Mesenchymal stem cell (in vitro differentiated cells and primary cell): ENCODE data around the gene ADPRM.

ENCODE experiments used
- DNase-seq: peaks from one replicate; pipeline ENCODE4 v3.0.0-alpha.2; 2013
- H2AFZ ChIP-seq: one replicate; pipeline ENCODE4 v1.6.1; 2013; ENCODE audit warnings: low read depth, mild to moderate bottlenecking, control low read depth, inconsistent platforms, low read length, moderate library complexity
- H2AK5ac ChIP-seq: 2 replicates; pipeline ENCODE4 v1.6.1; 2013; ENCODE audit warnings: low read length, moderate library complexity, mild to moderate bottlenecking, inconsistent platforms; ENCODE audit not compliant: severe bottlenecking
- H2BK120ac ChIP-seq: one replicate; pipeline ENCODE4 v1.6.1; 2013; ENCODE audit warnings: low read depth, mild to moderate bottlenecking, inconsistent platforms, low read length, moderate library complexity
- H2BK12ac ChIP-seq, 2 experiments: one replicate each; pipeline ENCODE4 v1.6.1; 2013; ENCODE audit warnings: inconsistent platforms in 2 of 2, low read length in 2 of 2, mild to moderate bottlenecking in 2 of 2, moderate library complexity in 2 of 2, control low read depth in 1 of 2
- H2BK15ac ChIP-seq: one replicate; pipeline ENCODE4 v1.6.1; 2013; ENCODE audit warnings: mild to moderate bottlenecking, low read depth, inconsistent platforms; ENCODE audit not compliant: poor library complexity, severe bottlenecking
- H2BK5ac ChIP-seq: 2 replicates; pipeline ENCODE4 v1.6.1; 2013; ENCODE audit warnings: low read depth, mild to moderate bottlenecking, low read length, control low read depth, inconsistent platforms; ENCODE audit not compliant: poor library complexity, severe bottlenecking
- H3K14ac ChIP-seq, 2 experiments: one replicate each; pipeline ENCODE4 v1.6.1; 2013; ENCODE audit warnings: inconsistent platforms in 2 of 2, low read length in 2 of 2, control low read depth in 1 of 2, mild to moderate bottlenecking in 1 of 2, moderate library complexity in 1 of 2
- H3K18ac ChIP-seq, 2 experiments: one replicate each; pipeline ENCODE4 v1.6.1; 2013; ENCODE audit warnings: inconsistent platforms in 2 of 2, low read length in 2 of 2, control low read depth in 1 of 2, low read depth in 1 of 2, mild to moderate bottlenecking in 1 of 2
- H3K23ac ChIP-seq, 2 experiments: one replicate each; pipeline ENCODE4 v1.6.1; 2013; ENCODE audit warnings: inconsistent platforms in 2 of 2, low read length in 2 of 2, mild to moderate bottlenecking in 2 of 2, moderate library complexity in 2 of 2, control low read depth in 1 of 2
- H3K27ac ChIP-seq: 2 replicates; pipeline ENCODE4 v1.5.1; 2013; ENCODE audit warnings: mild to moderate bottlenecking, moderate library complexity, low read length, control low read depth, inconsistent platforms; ENCODE audit not compliant: poor library complexity, severe bottlenecking
- H3K27me3 ChIP-seq, 2 experiments: 2 replicates each; pipeline versions ENCODE4 v1.6.1 to v1.7.0; 2013; ENCODE audit warnings: low read length in 2 of 2, mild to moderate bottlenecking in 2 of 2, moderate library complexity in 2 of 2, control low read depth in 1 of 2, inconsistent platforms in 1 of 2; ENCODE audit not compliant: control insufficient read depth in 1 of 2, insufficient read depth in 1 of 2
- H3K36me3 ChIP-seq, 2 experiments: 2 replicates each; pipeline versions ENCODE4 v1.6.1 to v1.7.0; 2013; ENCODE audit warnings: low read length in 2 of 2, control low read depth in 1 of 2, inconsistent platforms in 1 of 2, low read depth in 1 of 2, mild to moderate bottlenecking in 1 of 2; ENCODE audit not compliant: insufficient read depth in 2 of 2, control insufficient read depth in 1 of 2
- H3K4ac ChIP-seq, 2 experiments: one replicate each; pipeline ENCODE4 v1.6.1; 2013; ENCODE audit warnings: inconsistent platforms in 2 of 2, low read length in 2 of 2, mild to moderate bottlenecking in 2 of 2, moderate library complexity in 2 of 2, control low read depth in 1 of 2, low read depth in 1 of 2
- H3K4me1 ChIP-seq: 2 replicates; pipeline ENCODE4 v1.6.1; 2013; ENCODE audit warnings: low read depth, low read length, control low read depth; ENCODE audit not compliant: control insufficient read depth, insufficient read depth
- H3K4me2 ChIP-seq: 2 replicates; pipeline ENCODE4 v1.6.1; 2013; ENCODE audit warnings: low read length, mild to moderate bottlenecking, inconsistent platforms; ENCODE audit not compliant: poor library complexity, severe bottlenecking
- H3K4me3 ChIP-seq, 2 experiments: 2 replicates each; pipeline versions ENCODE4 v1.5.1 to v1.7.0; 2013; ENCODE audit warnings: low read length in 2 of 2, mild to moderate bottlenecking in 2 of 2, control low read depth in 1 of 2, low read depth in 1 of 2; ENCODE audit not compliant: insufficient read depth in 1 of 2
- H3K79me1 ChIP-seq: replicated peaks from 2 replicates; pipeline ENCODE4 v1.6.1; 2013; ENCODE audit warnings: mild to moderate bottlenecking, control low read depth, low read length, inconsistent platforms; ENCODE audit not compliant: poor library complexity, severe bottlenecking
- H3K9ac ChIP-seq: 2 replicates; pipeline ENCODE4 v1.7.0; 2013; ENCODE audit warnings: mild to moderate bottlenecking, low read length, moderate library complexity
- H3K9me3 ChIP-seq: 2 replicates; pipeline ENCODE4 v1.7.0; 2013; ENCODE audit warnings: mild to moderate bottlenecking, low read length; ENCODE audit not compliant: control insufficient read depth
- H4K8ac ChIP-seq: one replicate; pipeline ENCODE4 v1.6.1; 2013; ENCODE audit warnings: inconsistent platforms, mild to moderate bottlenecking, low read length, moderate library complexity
- H4K91ac ChIP-seq: one replicate; pipeline ENCODE4 v1.6.1; 2013; ENCODE audit warnings: mild to moderate bottlenecking, low read length, inconsistent platforms
- WGBS: methylation state at CpG from one replicate; pipeline ENCODE4 v1.1.7; 2013; ENCODE audit warnings: mixed read lengths; 5-methylcytosine and 5-hydroxymethylcytosine counted together

The ADPRM gene

DNA sequence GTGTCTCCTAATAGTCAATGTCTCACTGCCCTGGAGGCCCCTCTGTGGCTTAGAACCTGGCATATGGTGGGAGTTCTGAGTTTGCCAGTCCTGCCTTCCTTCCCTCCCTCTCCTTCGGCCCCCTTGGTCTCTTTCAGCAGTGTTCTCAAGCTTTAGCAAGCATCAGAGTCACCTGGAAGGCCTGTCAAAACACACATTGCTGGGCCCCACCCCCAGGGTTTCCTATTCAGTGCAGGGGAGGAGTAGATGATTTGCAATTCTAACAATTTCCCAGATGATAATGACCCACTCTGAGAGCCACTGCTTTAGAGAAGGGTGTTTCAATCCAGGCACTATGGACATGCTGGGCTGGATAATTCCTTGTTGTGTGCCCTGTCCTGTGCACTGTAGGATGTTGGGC, 58.8 kb downstream of the ADPRM start:
- DNase-seq: no peak
- no peak overlapping the region for H2BK12ac ChIP-seq
- no peak overlapping the region for H3K27ac ChIP-seq
- H2BK5ac ChIP-seq: no peak overlapping the region
- H2AFZ ChIP-seq: no peak overlapping the region
- H3K4me3 ChIP-seq: no peak overlapping the region
- no peaks in the 10 kb centered on the region for H3K79me1 ChIP-seq
- no peak overlapping the region for H4K91ac ChIP-seq
- no peak overlapping the region for H4K8ac ChIP-seq
- H3K4me2 ChIP-seq: no peak overlapping the region
- no peaks in the 10 kb centered on the region for H3K9me3 ChIP-seq
- no peaks in the 10 kb centered on the region for H3K36me3 ChIP-seq
- H3K18ac ChIP-seq: no peak overlapping the region
- H3K9ac ChIP-seq: no peak overlapping the region
- WGBS: no CpG with 5 or more reads among the region's 1 CpG
- no peak overlapping the region for H2AK5ac ChIP-seq
- H3K23ac ChIP-seq: no peak overlapping the region
- no peak overlapping the region for H3K14ac ChIP-seq
- no peak overlapping the region for H2BK15ac ChIP-seq
- H2BK120ac ChIP-seq: no peak overlapping the region
- no peaks in the 10 kb centered on the region for H3K4me1 ChIP-seq
- H3K27me3 ChIP-seq: peaks cover 0 to 28% of the 10 kb centered on the region in 2 experiments
- no peak overlapping the region for H3K4ac ChIP-seq

DNA sequence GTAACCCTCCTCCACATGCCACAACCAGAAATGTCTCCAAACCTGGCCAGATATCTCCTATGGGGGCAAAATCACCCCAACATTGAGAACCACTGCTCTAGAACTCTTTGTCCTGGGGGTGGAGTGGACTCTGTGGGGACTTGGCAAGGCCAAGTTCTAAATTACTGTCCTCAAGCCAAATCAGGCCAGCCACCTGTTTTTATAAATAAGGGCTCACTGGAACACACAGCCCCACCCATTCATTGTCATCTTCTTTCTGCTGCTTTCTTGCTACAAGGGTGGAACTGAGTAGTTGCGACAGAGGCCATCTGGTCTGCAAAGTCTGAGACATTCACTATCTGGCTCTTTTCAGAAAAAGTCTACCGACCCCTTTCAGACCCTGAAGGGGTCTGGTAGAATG, 59.2 kb downstream of the ADPRM start:
- H2AK5ac ChIP-seq: no peak overlapping the region
- no peak overlapping the region for H3K18ac ChIP-seq
- no peak overlapping the region for H3K27ac ChIP-seq
- WGBS: 100% methylated on average over 1 of the region's 2 CpGs
- H3K14ac ChIP-seq: no peak overlapping the region
- no peak overlapping the region for H4K8ac ChIP-seq
- H3K27me3 ChIP-seq: peaks cover 0 to 28% of the 10 kb centered on the region in 2 experiments
- no peak overlapping the region for H2BK15ac ChIP-seq
- no peaks in the 10 kb centered on the region for H3K4me1 ChIP-seq
- no peak overlapping the region for H2BK5ac ChIP-seq
- no peak overlapping the region for H2BK120ac ChIP-seq
- no peaks in the 10 kb centered on the region for H3K36me3 ChIP-seq
- DNase-seq: no peak
- H2BK12ac ChIP-seq: no peak overlapping the region
- no peak overlapping the region for H3K9ac ChIP-seq
- H4K91ac ChIP-seq: no peak overlapping the region
- no peaks in the 10 kb centered on the region for H3K9me3 ChIP-seq
- H2AFZ ChIP-seq: no peak overlapping the region
- H3K4ac ChIP-seq: no peak overlapping the region
- no peaks in the 10 kb centered on the region for H3K79me1 ChIP-seq
- no peak overlapping the region for H3K4me2 ChIP-seq
- H3K4me3 ChIP-seq: no peak overlapping the region
- no peak overlapping the region for H3K23ac ChIP-seq

DNA sequence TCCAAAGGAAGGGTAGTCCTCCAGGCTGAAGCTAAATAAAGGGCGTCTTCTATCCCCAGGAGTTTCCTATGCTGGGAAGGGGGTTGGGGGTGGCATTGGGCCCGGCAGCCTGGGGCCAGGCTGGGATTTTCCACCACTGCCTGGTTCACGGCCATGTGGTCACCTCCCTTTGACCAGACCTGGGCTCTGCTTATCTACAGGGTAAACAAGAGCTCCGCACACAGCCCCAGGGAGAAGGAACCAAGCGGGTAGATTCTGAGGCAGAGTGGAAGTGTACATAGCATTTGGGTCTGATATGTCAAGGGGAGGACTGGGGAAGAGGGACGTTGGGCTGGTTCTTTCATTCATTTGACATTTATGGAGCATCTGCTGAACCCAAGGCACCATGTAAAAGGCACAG, 59.7 kb downstream of the ADPRM start:
- H3K4me1 ChIP-seq: no peaks in the 10 kb centered on the region
- no peak overlapping the region for H3K14ac ChIP-seq
- no peak overlapping the region for H2AK5ac ChIP-seq
- H3K27me3 ChIP-seq: peaks cover 0 to 28% of the 10 kb centered on the region in 2 experiments
- H3K36me3 ChIP-seq: no peaks in the 10 kb centered on the region
- H4K91ac ChIP-seq: no peak overlapping the region
- no peak overlapping the region for H2BK5ac ChIP-seq
- H4K8ac ChIP-seq: no peak overlapping the region
- no peak overlapping the region for H3K4ac ChIP-seq
- no peak overlapping the region for H3K23ac ChIP-seq
- no peak overlapping the region for H2AFZ ChIP-seq
- H3K9ac ChIP-seq: no peak overlapping the region
- no peak overlapping the region for H3K4me2 ChIP-seq
- H3K4me3 ChIP-seq: no peak overlapping the region
- H2BK12ac ChIP-seq: no peak overlapping the region
- H2BK120ac ChIP-seq: no peak overlapping the region
- DNase-seq: no peak
- no peak overlapping the region for H3K27ac ChIP-seq
- H3K79me1 ChIP-seq: no peaks in the 10 kb centered on the region
- H3K9me3 ChIP-seq: no peaks in the 10 kb centered on the region
- no peak overlapping the region for H2BK15ac ChIP-seq
- H3K18ac ChIP-seq: no peak overlapping the region
- 69% methylated on average over 6 of the region's 6 CpGs for WGBS

DNA sequence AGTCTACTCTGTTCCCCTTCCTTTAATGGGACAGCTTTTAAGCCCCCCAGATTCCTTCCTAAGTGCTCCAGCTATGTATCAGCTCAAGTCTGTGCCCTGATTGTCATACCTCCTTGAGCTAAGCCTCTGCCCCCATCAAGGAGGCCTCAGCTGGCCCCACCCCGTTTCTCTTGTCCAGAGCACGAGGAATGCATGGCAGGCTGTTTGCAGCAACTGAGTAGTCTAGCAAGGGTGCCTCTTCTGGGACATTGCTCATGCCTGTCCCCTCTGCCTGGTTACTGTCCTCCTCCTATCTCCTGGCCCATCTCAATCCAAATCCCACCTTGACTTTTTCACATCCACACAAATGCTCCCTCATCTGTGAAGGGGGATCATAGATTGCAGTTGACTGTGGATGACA, 60.3 kb downstream of the ADPRM start:
- Histone ChIP-seq H3K23ac (no peak overlapping the region), H3K4me1 (no peaks in the 10 kb centered on the region), H3K79me1 (no peaks in the 10 kb centered on the region), H2AK5ac (no peak overlapping the region), H3K9ac (no peak overlapping the region), H3K4ac (no peak overlapping the region), H2BK120ac (no peak overlapping the region), H3K36me3 (no peaks in the 10 kb centered on the region), H3K4me3 (no peak overlapping the region), H2BK15ac (no peak overlapping the region), H3K27ac (no peak overlapping the region), H3K9me3 (no peaks in the 10 kb centered on the region), H3K14ac (no peak overlapping the region), H3K27me3 (peaks cover 0 to 28% of the 10 kb centered on the region in 2 experiments), H3K4me2 (no peak overlapping the region), H2AFZ (no peak overlapping the region), H2BK5ac (no peak overlapping the region), H4K8ac (no peak overlapping the region), H2BK12ac (no peak overlapping the region), H4K91ac (no peak overlapping the region), H3K18ac (no peak overlapping the region)
- 48% methylated on average over 2 of the region's 2 CpGs for WGBS
- no peak for DNase-seq
